Measurements from ENCODE around the gene SCMH1.

The SCMH1 gene

DNA sequence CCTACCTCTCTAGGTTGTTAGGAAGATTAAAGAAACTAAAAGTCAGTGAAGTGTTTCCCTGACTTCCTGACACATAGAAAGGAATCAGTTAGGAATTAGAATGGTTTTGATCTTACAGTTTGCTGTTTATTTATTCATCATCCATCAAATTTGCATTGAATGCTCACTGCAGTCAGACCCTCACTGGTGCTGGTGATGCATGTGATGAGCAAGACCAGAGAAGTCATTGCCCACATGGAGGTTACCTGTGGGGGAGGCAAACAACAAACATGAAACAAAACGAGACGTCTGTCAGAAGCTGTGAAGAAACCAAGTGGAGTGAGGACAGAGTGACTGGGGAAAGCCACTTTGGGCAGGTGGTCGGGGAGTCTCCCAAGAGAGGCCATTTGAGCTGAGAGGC lies 256.2 kb downstream of the SCMH1 start:
- Mint-ChIP-seq H3K27me3 (no peaks in the 10 kb centered on the region), H3K36me3 (ENCODE audit: low read depth) (peaks cover 81% of the 10 kb centered on the region), H3K4me3 (no peak overlapping the region), H3K4me1 (ENCODE audit: low read depth) (peaks cover 11% of the 10 kb centered on the region), H3K9me3 (no peaks in the 10 kb centered on the region), H3K27ac (no peak overlapping the region)
- intact Hi-C loops (cut with micrococcal nuclease) = no loop called here

DNA sequence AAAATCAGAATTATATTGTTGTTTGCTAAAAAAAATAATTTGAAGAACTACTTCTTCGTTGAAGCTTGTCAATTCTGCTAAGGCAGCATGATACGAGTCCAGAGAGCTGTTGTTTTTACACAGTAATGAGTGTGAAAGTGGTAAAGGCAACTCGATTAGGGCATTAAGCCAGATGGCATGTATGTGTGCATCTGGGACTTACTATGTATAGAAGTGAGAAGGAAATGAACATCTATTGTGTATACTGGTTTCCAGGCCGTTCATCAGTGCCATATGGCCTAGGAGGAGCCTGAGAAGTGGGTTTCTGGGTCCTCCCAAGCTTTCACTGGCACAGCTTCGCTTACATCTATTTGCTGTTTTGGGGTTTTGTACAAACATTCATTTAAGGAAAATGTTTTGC lies 256.9 kb downstream of the SCMH1 start:
- Mint-ChIP-seq H3K36me3 (ENCODE audit: low read depth) (peaks cover 80% of the 10 kb centered on the region), H3K4me3 (no peak overlapping the region), H3K27me3 (no peaks in the 10 kb centered on the region), H3K27ac (no peak overlapping the region), H3K4me1 (ENCODE audit: low read depth) (peaks cover 18% of the 10 kb centered on the region), H3K9me3 (no peaks in the 10 kb centered on the region)
- intact Hi-C loops (cut with micrococcal nuclease) = no loop called here

DNA sequence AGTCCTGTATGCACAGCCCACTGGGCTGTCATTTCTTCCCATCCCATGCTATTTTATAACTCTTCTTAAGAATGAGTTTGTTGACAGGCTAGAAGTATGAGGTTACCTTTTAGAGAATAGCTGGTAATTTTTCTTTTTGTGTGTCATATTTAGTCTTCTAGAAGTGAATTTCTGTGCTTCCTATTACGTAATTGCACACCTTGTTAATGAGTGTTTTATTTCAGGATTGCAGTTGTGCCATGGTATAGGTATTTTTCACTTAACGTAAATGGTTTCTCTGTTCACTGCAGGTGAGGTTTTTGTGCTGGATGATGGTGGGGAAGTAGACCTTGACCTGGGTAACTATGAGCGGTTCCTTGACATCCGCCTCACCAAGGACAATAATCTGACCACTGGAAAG lies 257.6 kb downstream of the SCMH1 start:
- Mint-ChIP-seq H3K4me3 (no peak overlapping the region), H3K27me3 (no peaks in the 10 kb centered on the region), H3K9me3 (no peaks in the 10 kb centered on the region), H3K4me1 (ENCODE audit: low read depth) (peaks cover 18% of the 10 kb centered on the region), H3K27ac (no peak overlapping the region), H3K36me3 (ENCODE audit: low read depth) (peaks cover 77% of the 10 kb centered on the region)
- intact Hi-C loops (cut with micrococcal nuclease) = no loop called here

DNA sequence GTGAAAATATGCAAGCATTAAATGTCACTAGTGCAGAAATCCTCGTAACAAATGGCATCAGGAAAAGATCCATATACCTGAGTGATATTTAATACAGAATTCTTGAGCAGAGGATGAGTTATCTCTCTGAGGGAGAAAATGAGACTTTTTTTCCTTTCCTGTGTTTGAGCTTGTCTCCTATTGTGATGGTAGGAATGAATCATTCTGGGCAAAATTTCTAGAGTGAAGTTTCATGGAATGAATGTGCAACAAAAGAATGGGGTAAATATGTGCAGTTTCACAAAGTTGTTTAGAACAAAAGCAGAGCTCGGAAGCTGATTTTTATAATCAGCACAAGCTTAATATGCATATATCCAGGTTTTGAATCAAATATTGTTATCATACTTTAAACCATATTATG lies 258.0 kb downstream of the SCMH1 start:
- intact Hi-C loops (cut with micrococcal nuclease) = no loop called here
- Mint-ChIP-seq H3K9me3 (no peaks in the 10 kb centered on the region), H3K4me3 (no peak overlapping the region), H3K4me1 (ENCODE audit: low read depth) (peaks cover 22% of the 10 kb centered on the region), H3K27me3 (no peaks in the 10 kb centered on the region), H3K36me3 (ENCODE audit: low read depth) (peaks cover 77% of the 10 kb centered on the region), H3K27ac (no peak overlapping the region)

DNA sequence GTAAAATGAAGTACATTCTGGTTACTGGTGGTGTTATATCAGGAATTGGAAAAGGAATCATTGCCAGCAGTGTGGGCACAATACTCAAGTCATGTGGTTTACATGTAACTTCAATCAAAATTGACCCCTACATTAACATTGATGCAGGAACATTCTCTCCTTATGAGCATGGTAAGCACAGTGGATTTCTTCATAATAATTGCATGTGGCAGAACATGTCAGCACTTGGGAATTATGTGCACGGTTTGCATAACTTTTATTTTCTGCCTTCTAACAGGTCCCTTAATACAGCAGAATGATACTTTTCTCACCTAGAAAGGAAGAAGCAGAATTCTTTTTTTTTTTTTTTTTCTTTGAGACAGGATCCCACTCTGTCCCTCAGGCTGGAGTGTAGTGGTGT lies 258.8 kb downstream of the SCMH1 start:
- peaks cover 27% of the 10 kb centered on the region for H3K4me1 Mint-ChIP-seq (ENCODE audit: low read depth)
- H3K9me3 Mint-ChIP-seq = no peaks in the 10 kb centered on the region
- no peak overlapping the region for H3K27ac Mint-ChIP-seq
- H3K36me3 Mint-ChIP-seq (ENCODE audit: low read depth) = peaks cover 71% of the 10 kb centered on the region
- intact Hi-C loops (cut with micrococcal nuclease) = no loop called here
- H3K4me3 Mint-ChIP-seq = no peak overlapping the region
- H3K27me3 Mint-ChIP-seq = peaks cover 3% of the 10 kb centered on the region

DNA sequence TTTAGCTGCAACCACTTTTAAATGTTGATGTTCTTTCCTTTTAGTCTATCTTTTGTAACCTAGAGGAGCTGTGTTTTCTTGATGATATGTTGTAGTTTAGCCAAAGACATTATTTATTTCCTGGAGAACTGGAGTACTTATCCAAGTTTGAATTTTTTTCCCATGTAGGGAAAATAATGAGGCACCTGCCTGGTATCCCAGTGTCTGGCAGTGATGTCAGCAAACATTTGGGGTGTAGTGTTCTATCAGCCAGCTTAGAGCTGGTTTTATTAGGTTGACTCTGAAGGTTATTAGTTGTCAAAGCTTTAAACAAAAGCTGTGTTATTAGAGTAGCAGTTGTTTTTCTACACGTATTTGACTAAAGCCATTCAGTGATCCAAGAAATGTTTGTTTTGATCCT lies 259.4 kb downstream of the SCMH1 start:
- Mint-ChIP-seq H3K27ac (no peak overlapping the region), H3K36me3 (ENCODE audit: low read depth) (peaks cover 65% of the 10 kb centered on the region), H3K9me3 (no peaks in the 10 kb centered on the region), H3K27me3 (peaks cover 3% of the 10 kb centered on the region), H3K4me1 (ENCODE audit: low read depth) (peaks cover 27% of the 10 kb centered on the region), H3K4me3 (no peak overlapping the region)
- intact Hi-C loops (cut with micrococcal nuclease) = no loop called here

DNA sequence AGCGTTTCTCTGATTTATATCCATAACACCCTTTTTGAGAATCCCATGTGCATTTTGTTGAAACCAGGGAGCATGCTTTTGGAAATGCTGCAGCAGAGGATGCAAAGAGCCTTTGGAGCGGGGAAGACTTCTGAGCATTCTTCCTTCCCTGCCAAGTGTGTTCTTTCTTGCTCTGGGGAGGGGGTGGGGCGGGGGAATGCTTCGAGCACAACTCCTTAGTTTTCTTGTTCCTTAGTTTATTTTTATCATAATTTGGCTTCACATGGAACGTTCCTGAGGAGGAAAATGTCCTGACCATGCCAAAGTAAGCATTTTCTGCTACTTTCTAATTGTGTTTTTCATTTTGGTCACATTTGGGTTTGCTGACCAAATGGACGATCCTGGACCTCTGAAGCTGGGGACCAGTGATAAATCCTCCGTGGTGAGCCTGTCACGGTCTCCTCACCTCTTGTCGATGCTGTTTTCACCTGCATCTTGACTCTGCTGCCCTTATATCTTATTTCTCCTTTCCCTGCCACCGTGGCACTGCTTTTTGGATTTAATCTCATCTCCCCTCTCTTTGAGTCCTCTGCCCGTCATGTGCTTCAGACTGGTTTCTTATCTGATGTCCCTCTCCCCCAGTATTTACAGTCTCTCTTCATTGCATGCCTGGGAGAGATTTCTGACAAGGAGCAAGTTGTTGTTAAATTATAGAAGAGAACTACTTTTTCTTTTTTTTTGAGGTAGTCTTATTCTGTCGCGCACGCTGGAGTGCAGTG lies 260.2 kb downstream of the SCMH1 start:
- Mint-ChIP-seq H3K27me3 (peaks cover 3% of the 10 kb centered on the region), H3K36me3 (ENCODE audit: low read depth) (peaks cover 57% of the 10 kb centered on the region)
- intact Hi-C loops (cut with micrococcal nuclease) = no loop called here

DNA sequence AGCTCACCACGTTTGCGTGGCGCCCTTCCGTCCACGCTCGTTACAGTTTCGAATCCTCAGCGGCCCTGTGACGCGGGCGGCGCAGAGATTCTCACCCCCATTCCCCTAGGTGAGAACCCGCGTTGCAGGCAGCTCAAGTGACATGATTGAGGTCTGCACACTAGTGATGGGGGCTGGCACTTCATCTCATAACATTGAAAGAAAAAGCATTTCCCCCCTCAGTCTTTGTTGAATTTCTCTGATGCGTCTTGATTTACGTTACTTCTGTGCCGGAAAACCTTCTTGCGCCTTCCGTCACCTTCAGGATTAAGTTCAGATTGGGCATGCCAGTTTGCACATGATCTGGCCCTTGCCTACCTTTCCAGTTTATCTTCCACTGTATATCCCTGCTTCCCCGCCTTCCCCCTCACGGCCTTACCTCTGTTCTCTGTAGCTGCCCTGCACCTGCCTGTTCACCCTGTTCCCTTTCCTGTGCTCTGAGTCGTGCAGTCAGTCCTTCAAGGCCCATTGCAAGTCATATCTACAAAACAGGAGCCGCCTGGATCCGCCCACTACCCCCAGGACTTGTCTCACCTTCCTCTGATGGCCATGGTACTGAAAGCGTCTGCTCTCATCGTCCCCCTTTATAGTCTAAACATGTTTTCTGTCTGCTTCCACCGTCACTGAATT lies 261.5 kb downstream of the SCMH1 start:
- intact Hi-C loops (cut with micrococcal nuclease) = no loop called here
- peak overlapping the region; percentile 91 for H3K4me3 Mint-ChIP-seq
- peaks cover 44% of the 10 kb centered on the region for H3K36me3 Mint-ChIP-seq (ENCODE audit: low read depth)
- H3K9me3 Mint-ChIP-seq = no peaks in the 10 kb centered on the region
- H3K27me3 Mint-ChIP-seq = peaks cover 3% of the 10 kb centered on the region
- peaks cover 41% of the 10 kb centered on the region for H3K4me1 Mint-ChIP-seq (ENCODE audit: low read depth)
- peak overlapping the region; percentile 96 for H3K27ac Mint-ChIP-seq

More for the DNA sequence above, 260.2 kb downstream of the SCMH1 start:
- Mint-ChIP-seq H3K4me1 (ENCODE audit: low read depth) (peaks cover 31% of the 10 kb centered on the region), H3K9me3 (no peaks in the 10 kb centered on the region), H3K27ac (no peak overlapping the region), H3K4me3 (no peak overlapping the region)

DNA sequence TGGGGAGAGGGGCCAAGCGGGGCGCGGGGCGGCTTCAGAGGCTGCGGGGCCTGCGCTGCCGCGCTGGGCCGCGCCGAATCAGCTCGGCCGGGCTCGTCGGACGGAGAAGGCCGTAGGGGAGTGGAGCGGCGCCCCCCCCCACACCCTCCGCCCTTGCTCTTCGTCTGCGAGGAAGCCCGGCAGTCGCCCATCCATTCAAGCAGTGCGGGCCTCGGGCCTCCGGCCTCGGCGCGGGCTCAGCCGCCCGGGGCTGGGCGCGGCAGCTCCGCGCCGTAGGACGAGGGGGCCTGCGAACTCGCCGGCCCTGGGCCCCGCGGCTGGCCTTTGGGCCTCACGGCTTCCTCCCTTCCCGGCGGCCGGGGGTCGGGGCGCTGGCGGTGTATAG lies 262.0 kb downstream of the SCMH1 start:
- H3K27ac Mint-ChIP-seq = peak overlapping the region; percentile 96
- H3K4me1 Mint-ChIP-seq (ENCODE audit: low read depth) = peaks cover 46% of the 10 kb centered on the region
- peak overlapping the region; percentile 91 for H3K4me3 Mint-ChIP-seq
- peaks cover 4% of the 10 kb centered on the region for H3K27me3 Mint-ChIP-seq
- H3K36me3 Mint-ChIP-seq (ENCODE audit: low read depth) = peaks cover 39% of the 10 kb centered on the region
- intact Hi-C loops (cut with micrococcal nuclease) = no loop called here
- H3K9me3 Mint-ChIP-seq = no peaks in the 10 kb centered on the region

DNA sequence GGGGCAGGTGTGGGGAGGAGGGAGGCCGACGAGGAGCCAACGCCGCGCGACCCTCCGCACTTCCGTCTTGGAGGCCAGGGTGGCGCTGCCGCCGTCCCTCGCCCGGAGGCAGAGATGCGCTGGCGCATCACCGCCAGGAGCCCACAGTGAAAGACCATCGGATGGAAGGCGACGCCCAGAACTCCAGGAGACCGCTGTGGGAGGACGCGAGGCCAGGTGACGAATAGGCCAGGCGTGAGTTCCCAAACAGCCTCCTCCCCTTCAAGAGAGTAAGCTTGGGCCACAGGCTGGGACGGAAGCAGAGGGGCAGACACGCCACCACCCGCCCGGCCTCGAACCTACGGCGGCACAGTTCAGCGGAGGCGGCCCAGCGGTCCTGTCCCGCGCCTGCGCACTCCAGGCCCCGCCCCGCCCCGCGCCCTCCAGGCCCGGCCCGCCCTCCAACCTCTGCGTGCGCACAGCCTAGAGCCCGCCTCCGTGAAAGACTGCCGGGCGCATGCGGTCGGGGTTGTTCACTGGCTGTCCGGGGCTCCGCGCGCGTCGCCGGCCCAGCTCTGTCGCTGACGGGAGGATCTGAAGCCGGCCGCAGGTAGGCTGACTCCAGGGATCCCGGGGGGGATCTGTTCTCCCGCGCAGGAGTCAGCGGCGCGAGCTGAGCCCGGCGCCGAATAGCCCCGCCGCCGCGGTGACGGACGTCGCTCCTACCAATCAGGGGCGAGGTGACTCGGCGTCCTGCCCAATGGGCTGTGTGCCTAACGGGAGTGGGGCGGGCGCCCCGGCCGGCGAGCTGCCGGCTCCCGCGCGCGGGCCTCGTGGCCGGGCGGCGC lies 262.7 kb downstream of the SCMH1 start, which contains the start of gene CTPS1:
Gene CTPS1, plus strand, starts transcription at position 456 of the 827 bp plus-strand sequence. CDS start 3,595 bp downstream, outside the sequence.
- intact Hi-C loops (cut with micrococcal nuclease) = no loop called here
- H3K27ac Mint-ChIP-seq = peak within 1 kb of the TSS; percentile 96
- peak within 1 kb of the TSS; percentile 91 for H3K4me3 Mint-ChIP-seq
- peaks cover 32% of the 10 kb centered on the region for H3K36me3 Mint-ChIP-seq (ENCODE audit: low read depth)
- peaks cover 5% of the 10 kb centered on the region for H3K27me3 Mint-ChIP-seq
- no peaks in the 10 kb centered on the region for H3K9me3 Mint-ChIP-seq
- peaks cover 52% of the 10 kb centered on the region for H3K4me1 Mint-ChIP-seq (ENCODE audit: low read depth)

DNA sequence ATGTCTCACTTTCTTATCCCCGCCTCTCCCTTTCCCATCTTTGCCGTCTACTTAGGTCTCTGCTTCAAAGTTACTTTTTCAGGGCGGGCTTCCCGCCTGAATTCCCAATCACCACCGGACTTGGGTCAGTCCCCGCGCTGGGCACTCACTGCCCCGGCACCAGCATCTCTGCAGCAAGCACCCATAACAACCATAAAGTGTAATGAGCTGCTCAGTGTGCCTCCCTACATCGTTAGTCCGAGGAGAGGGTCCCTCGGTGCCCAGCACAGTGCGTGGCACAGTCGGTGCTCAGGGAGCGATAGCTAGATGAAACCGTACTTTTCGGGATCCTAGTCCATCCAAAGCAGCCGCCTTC lies 263.2 kb downstream of the SCMH1 start:
- H3K27ac Mint-ChIP-seq = peak overlapping the region; percentile 96
- H3K27me3 Mint-ChIP-seq = peaks cover 5% of the 10 kb centered on the region
- peak overlapping the region; percentile 80 for H3K4me3 Mint-ChIP-seq
- no peaks in the 10 kb centered on the region for H3K9me3 Mint-ChIP-seq
- H3K36me3 Mint-ChIP-seq (ENCODE audit: low read depth) = peaks cover 27% of the 10 kb centered on the region
- peaks cover 58% of the 10 kb centered on the region for H3K4me1 Mint-ChIP-seq (ENCODE audit: low read depth)
- intact Hi-C loops (cut with micrococcal nuclease) = no loop called here

DNA sequence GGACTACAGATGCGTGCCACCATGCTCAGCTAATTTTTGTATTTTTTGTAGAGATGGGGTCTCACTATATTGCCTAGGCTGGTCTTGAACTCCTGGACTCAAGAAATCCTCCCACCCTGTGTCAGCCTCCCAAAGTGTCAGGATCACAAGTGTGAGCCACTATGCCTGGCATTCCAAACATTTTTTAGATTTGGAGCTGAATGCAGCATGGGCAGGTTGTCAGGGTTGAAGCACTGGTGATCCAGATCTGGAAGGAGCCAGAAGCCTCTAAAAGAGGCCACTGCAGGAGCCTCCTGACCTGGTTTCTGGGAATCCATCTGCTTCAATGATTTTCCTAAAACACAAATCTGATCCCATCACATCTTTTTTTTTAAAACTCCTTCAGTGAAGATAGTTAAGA lies 264.4 kb downstream of the SCMH1 start:
- Mint-ChIP-seq H3K9me3 (no peaks in the 10 kb centered on the region), H3K27me3 (peaks cover 5% of the 10 kb centered on the region), H3K4me3 (no peak overlapping the region), H3K4me1 (ENCODE audit: low read depth) (peaks cover 64% of the 10 kb centered on the region), H3K27ac (no peak overlapping the region), H3K36me3 (ENCODE audit: low read depth) (peaks cover 21% of the 10 kb centered on the region)
- intact Hi-C loops (cut with micrococcal nuclease) = no loop called here

Measured in dendritic cell treated with granulocyte-macrophage colony-stimulating factor and Interleukin-4, amounts not matched to agents 40 ng/mL and 50 ng/mL, for 4 days (primary cell).